HG03064 (cell line): ENCODE data around the gene GALNT10.
"Not testable (repeated sequence)": the region's sequence is repeated elsewhere in the genome, so short reads cannot be mapped to it uniquely, and the experiment has no call there.

Experiments used
- ATAC-seq: cut with Tn5 transposase; IDR thresholded peaks from one replicate; pipeline ENCODE4 v1.9.1; 2021; ENCODE audit warnings: low read depth; ENCODE audit not compliant: unreplicated experiment

The GALNT10 gene

DNA sequence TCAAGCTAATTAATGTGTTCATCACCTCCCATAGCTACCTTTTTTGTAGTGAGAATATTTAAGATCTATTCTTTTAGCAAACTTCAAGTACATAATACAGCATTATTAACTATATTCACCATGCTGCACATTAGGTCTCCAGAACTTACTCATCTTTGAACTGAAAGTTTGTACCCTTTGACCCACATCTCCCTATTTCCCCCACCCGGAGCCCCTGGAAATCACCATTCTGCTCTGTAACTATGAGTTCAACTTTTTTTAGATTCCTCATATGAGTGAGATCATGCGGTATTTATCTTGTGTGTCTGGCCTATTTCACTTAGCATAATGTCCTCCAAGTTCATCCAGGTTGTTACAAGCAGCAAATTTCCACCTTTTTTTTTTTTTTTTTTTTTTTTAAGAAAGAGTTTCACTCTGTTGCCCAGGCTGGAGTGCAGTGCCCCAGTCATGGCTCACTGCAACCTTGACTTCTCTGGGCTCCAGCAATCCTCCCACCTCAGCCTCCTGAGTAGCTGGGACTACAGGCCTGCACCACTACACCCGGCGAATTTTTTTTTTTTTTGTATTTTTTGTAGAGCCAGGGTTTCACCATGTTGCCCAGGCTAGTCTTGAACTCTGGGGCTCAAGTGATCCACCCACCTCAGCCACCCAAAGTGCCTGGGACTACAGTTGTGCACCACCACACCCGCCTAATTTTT, 154.9 kb downstream of the GALNT10 start:
- ATAC-seq = peak; percentile 62

DNA sequence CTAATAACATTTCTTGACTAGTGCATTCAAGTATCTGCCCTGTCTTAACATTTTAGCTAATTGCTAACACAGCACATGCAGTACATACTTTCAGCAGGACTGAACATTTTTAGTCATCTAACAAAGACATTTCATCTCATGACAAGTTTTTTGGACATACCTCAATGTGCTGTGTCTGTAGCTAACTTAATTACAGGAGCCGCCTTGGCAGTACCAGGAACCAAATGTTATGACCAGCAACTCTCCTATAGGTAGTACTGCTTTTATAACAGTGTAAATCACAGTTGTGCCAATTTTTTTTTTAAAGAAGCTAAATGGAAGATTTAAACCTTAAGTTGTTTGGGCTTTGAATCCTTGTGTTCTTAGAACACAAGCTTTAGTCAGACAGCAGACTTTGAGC, 155.9 kb downstream of the GALNT10 start:
- ATAC-seq = no peak

DNA sequence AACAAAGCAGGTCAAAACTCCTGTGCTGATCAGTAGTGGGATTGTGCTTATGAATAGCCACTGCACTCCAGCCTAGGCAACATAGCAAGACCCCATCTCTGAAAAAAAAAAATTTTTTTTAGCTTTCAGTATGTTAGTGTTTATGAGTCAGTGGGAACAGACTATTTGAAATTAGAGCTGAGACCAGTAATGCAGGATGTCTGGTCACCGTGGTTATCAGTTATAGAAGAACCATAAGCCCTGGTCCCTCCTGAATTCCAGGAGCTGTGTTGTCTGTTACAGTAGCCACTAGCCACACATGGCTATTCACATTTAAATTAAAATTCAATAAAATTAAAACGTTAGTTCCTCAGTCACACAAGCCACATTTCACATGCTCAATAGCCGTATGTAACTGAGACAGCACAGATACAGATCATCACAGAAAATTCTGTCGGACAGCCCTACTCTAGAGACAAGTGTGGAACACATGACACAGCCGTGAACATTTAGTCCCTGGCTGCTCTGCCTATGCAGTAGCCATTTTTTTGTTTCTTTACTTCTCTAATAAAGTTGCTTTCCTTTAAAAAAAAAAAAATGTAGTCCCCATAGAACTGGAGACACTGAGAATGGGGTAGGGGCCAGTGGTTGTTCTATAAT, 159.2 kb downstream of the GALNT10 start:
- no peak for ATAC-seq

DNA sequence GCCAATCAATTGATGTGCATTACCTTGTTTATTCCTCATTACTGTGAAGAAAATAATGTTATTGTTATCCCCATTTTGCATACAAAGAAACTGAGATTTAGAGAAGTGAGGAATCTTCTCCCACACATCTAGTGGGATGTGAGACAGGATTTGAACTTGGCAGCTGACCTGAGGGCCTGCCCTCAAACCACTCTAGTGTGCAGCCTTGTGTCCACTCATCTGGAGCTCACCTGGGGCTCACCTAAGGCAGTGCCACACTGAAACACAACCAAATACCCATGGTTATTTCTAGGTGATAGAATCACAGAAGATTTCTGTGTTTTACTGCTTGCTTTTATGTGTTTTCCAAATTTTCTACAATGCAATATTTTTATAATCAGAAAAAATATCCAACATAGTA, 160.6 kb downstream of the GALNT10 start:
- ATAC-seq = peak; percentile 24

DNA sequence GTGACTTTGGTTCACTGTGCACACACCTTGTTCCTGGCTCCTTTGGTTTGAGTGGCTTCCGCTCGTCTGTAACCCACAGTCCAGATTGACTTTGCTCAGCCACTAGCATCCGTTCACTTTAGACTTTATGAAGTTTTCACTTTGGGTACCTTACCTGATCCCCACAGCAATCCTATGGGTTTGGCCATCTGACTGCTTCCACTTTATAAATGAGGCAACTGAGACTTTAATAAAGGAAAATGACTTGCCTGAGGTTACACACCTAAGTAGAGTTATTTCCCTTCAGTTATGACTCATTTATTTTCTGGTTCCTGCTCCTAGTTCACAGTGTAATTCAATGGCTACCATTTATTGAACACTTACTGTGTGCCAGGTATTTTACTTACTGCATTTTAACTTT, 161.0 kb downstream of the GALNT10 start:
- ATAC-seq = peak; percentile 76

DNA sequence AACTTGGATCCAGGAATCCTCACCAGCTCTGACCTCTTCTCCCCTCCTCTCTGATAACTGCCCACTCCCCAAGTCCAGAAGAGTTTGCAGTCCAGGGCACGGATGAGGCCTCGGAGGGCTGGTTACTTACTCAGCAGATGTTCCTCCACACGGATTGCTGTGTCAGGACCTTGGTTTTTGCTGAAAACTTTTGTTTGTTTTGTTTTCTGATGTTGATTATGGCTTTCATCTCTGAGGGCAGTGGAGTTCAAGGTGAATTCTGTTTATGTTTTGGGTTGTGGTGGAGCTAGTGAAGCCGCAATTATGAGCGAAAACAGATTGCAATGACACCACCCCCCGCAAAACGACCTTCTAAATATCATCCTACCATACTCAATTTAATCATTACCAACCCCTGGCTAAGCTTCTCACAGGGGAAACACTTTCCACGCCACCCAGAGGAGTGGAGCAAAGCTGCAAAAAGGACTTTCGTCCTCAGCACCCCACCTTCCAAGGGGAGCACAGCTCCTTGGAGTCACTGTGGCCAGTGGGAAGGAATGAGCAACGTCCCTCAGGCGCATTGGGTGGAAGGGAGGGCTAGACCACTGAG, 162.5 kb downstream of the GALNT10 start:
- ATAC-seq = no peak

DNA sequence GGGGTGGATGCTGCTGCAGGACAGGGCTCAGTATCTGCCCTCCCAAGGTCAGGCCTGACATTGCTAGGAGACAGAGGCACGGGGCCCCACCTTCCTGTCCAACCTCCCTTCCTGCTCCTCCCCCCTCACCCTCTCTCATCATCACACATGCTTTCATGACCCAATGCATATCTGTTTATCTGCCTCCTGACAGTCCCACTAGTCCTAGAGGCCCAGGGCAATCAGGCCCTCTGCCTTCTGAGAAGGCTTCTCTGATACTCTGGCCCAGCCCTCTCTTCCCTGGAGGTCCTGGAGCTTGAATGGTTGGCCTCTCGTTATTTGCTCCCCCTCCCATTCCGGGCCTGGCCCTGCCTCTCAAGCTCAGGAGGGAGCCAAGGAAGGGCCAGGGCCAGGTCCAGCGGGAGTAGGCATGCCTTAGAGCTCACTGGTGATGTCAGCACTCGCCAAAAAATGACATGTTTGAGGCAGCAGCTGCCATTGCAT, 164.6 kb downstream of the GALNT10 start:
- ATAC-seq = no peak

DNA sequence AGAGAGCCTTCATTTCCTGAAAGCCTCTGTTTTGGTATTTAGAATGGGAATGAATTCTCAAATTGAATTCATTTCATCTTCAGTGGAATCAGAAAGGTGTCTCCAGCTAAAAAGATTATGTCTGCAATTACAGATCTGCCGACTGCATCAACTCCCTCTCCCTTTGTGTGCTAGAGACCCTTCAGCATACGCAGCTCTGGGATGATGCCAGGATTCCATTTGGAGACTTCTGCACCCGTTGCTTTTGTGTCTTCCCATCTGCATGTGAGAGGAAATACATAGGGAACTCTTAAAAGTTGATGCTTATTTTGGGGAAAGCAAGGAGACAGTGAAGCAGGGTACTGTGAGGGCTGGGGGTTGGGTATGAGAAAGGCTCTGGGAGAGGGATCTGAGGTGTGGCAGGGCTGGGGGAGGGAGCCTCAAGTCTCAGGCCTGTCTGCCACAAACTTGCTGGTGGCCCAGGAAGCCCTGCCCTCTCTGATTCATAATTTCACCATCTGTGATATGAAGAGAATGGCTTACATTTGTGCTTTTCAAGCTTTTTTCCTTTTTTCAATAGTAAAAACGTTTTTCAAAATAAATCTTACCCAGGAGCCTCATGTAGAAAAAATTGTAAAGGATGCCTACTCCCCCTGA, 165.6 kb downstream of the GALNT10 start:
- no peak for ATAC-seq

DNA sequence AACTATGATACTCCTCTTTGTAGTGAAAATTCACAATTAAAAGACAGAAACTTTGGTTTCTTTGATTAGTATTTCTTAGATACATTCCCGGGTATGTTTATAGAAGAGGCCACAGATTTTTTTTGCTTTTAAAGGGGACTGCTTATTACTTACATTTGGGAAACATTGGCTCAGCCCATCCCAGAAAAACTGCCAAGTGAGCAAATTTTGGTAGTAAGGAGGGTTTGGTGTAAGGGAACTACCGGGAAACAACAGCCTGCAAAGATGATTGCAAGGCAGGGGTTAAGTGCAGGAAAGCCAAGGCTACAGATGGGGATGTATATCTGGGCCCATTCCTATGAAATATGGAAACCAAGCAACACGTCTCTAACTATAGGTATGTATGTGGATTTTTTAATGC, 166.4 kb downstream of the GALNT10 start:
- no peak for ATAC-seq

DNA sequence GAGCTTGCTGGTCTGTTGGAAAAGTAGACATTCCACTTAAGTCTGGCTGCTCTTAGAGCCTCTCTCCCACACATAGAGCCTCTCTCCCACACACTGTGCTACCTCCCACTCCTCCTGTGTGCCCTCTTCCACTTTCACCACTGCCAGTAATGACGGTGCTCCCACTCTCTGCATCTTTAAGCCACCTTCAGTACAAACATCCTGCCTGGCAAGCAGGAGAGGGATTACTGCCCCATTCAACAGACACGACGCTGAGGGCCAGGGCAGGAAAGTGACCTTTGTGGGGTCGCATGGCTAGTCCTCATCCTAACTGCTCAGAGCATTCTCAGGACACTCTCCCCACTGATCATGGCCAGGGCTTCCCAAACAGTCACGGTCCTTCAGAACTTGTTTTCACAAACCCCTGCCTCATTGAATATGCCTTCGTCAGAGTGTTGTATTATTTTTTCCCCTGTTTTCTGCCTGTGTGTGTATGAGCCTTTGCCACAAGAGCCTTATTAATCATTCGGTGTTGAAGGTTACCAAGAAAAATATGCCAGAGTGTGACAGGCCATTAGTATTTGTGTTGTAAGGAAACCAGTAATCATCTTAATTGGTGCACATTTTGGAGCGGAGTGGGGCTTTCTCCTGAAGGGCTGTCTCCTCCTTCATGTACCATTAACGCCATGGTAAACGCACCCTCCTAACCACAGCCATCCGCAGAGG, 168.1 kb downstream of the GALNT10 start:
- no peak for ATAC-seq

DNA sequence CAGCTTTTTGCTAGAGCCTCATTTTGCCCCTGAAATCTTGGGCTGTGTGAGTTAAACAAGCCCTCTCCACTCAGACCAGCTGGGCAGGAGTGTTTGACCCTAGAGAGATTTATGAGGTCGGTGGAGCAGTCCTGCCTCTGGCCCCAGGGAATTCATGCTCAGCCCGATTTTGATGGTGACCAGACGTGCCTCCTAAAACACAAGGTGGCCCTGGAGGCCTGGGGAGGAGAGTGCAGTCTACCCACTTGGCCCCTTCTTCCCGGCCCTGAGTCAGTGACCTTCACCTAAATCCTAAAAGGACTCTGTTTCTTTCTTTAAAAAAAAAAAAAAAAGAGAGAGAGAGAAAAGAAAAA, 168.7 kb downstream of the GALNT10 start:
- no peak for ATAC-seq

DNA sequence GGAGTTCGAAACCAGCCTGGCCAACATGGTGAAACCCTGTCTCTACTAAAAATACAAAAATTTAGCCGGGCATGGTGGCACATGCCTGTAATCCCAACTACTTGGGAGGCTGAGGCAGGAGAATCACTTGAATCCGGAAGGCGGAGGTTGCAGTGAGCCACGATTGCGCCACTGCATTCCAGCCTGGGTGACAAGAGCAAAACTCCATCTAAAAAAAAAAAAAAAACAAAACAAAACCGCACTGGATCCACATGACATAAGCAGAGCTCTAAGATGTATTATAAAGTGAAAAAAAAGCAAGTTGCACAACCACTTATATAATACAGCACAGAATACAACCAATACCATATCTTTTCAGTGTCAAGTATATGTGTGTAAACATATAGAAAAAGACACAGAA, 169.7 kb downstream of the GALNT10 start:
- ATAC-seq = not testable (repeated sequence)

DNA sequence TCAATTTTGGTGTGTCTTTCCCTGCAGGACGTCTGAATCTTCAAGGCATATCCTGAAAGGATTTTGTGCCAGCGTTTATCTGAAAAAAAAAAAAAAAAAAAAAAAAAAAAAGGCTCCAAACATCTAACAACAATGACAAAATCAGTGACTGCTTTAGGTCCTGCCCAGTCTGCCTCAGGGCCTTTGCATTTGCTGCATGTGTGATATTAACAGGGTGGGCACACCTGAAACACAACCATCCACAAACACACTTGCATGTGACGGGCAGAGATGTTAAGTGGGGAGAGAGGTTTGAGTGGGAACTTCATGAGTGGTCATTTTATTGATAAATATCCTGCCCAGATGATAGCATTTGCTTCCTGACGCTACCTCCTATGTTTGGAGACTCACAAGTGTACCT, 172.9 kb downstream of the GALNT10 start:
- no peak for ATAC-seq

DNA sequence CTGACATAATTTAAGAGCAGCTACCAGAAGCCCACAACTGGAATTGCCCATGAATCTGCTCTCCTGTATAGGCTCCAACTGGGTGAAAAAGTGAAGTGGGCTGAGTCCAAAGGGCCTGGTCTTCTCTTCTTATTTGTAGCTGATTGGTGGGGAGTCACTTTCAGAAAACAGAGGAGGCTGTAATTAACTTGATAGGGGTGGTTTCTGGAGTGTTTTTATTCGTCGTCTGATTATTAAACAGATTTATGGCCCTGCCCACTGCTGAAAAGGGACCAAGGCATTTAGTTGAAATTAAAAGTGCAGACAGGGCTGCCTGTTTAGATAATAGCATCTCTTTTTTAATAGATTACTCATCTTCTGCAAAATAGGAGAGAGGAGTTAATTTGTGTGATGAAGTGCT, 174.2 kb downstream of the GALNT10 start:
- no peak for ATAC-seq

DNA sequence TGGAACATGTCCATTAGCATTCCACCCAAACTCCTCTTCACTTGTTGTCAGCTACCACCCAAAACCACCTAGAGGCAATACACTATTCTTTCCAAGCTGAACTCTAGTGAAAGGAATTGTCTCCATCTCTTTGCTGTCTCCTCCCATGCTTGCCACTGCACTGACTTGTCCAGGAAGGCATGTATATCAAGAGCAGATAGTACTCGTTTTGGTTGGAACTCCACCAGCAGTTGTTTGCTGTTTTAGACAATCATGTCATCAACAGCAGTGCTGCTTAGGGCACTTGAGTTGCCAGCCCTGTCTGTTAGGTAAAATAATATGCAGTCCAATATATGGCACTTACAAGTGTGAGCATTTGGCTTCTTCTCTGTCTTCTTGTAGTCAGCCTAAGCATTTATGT, 175.3 kb downstream of the GALNT10 start:
- no peak for ATAC-seq

DNA sequence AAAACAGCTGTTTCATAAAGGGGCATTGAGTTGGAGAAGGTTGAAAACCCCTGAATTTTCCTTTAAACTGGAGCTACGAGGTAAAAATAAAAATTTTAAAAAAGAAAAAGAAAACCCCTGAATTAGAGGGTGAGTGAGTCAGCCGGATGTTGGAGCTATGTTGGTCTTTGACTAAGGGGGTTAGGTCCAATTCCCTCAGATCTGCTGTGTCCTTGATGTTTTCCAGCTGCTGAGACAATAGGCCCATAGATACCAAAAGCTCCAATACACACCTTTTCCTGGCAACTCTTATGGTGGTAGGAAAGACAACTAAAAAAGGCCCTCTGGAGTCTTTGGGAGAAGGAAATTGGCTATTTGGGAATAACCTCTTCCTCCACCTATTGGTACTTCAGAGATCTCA, 175.8 kb downstream of the GALNT10 start:
- ATAC-seq = no peak

DNA sequence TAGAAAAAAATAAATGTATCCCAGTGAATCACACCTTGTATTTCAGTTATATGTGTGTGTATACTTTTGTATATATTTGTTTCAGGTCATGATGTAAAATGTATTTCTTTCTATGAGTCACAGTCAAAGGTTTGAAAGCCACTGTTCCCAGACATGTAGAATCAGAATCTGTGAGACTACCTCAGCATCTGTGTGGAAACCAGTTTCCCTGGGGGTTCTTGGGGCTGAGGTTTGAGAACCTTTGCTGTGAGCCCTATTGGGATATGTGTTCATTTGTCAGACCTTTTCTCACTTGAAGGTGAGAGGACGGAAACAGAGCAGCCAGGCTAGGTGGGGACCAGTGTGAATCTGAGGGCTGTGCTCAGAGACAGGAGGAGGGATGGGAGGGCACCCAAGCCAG, 176.6 kb downstream of the GALNT10 start:
- ATAC-seq = peak; percentile 74

DNA sequence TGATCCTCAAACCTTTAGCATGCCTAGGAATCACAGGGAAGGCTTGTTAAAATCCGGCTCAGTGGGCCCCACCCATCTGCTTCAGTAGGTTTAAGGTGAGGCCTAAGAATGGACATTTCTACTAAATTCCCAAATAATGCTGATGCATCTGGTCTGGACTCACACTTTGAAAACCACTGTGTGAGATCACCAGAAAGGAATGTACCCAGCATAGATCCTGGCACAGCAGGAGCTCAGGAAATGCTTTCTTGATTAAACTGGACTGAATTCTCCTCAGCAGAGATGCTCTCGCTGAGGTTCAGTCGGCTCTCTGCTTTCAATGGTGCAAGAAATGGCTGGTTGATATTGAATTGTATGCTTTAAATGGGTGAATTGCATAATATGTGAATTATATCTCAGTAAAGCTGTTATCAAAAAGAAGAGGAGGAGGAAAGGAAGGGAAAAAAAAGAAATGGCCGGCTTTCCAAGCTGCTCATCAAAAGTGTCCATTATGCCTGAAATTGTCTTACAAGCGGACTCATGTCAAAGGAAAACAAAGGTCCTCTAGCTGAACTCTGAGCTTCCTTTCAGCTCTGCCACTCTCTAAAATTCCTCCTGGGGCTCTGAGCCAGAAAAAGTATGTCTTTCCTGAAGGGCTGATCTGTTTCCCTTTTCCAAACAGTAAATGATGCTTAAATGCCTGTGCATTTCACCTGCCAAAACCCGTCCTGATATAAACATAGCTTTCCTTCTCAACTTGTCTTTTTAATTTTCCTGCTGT, 177.7 kb downstream of the GALNT10 start:
- ATAC-seq = no peak

DNA sequence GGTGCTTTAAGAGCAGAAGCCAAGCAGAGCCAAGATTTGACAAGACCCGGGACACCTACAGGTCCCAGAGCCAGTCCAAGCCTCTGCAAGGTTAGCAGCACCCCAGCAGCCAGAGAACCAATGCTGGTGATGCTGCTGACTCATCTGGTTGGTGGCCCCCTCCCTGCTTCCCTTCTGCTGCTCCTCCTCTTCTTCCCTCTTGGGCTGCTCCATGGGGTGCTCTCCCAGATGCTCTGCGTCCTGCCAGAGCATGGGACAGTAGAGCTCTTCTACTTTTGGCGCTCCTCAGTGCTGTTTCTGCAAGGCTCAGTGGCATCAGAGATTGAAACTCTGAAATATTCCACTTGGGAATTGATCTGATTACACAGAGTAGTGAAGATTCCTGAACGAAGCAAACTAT, 179.1 kb downstream of the GALNT10 start:
- no peak for ATAC-seq

DNA sequence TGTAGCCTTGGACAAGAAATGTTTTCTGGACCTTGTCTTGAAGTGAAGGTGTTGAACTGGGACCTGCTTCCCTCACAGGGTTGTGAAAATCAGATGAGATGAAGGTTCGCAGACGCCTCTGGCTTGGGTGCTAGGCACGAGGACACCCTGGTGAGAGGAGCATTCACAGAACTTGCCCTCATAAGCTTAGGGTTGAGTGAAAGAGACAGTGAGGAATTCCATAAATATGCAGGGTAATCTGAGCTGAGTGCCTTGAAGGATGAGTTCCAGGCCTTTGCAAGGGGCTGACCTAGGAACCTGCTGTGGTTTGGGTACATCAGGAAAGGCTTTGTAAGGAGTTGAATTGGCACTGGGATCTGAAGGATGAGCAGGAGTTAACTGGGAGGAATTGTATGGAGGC, 179.6 kb downstream of the GALNT10 start:
- ATAC-seq = no peak
